Activated CD4-positive, alpha-beta T cell treated with anti-CD3 and anti-CD28 coated beads for 36 hours (primary cell): ENCODE results near the gene MT4. TPM values are rescaled to one million over a fixed set of nuclear protein-coding genes. Genes with fewer than 3 reads are reported as not detected.

ENCODE experiments used
- ATAC-seq: fragments of 200-7000 bp; cut with Tn5 transposase; one replicate; pipeline ENCODE4 v1.10.0; 2021; ENCODE audit warnings: mild to moderate bottlenecking, moderate library complexity
- CTCF ChIA-PET: fragments of 350-600 bp; sonication (Branson Sonifier 250); formaldehyde crosslinking; loops from one replicate; lab custom pipeline; 2021; ENCODE audit warnings: antibody characterized with exemption; lab: Charles Lee
- POLR2A ChIA-PET: fragments of 350-600 bp; sonication (Branson Sonifier 250); formaldehyde crosslinking; loops from one replicate; lab custom pipeline; 2021; ENCODE audit warnings: antibody characterized with exemption, inconsistent platforms; lab: Charles Lee
- DNase-seq: peaks from one replicate; pipeline ENCODE4 v3.0.0-alpha.2; 2020
- H3K27ac Mint-ChIP-seq: one replicate; pipeline ENCODE4 v1.8.0; 2021; ENCODE audit warnings: mixed read lengths
- H3K27me3 Mint-ChIP-seq: one replicate; pipeline ENCODE4 v1.8.0; 2021; ENCODE audit warnings: mixed read lengths
- H3K36me3 Mint-ChIP-seq: one replicate; pipeline ENCODE4 v1.8.0; 2021; ENCODE audit warnings: low read depth, mixed read lengths
- H3K4me1 Mint-ChIP-seq: one replicate; pipeline ENCODE4 v1.8.0; 2021; ENCODE audit warnings: mixed read lengths
- H3K4me3 Mint-ChIP-seq: one replicate; pipeline ENCODE4 v1.8.0; 2021; ENCODE audit warnings: mild to moderate bottlenecking, moderate library complexity, mixed read lengths
- H3K9me3 Mint-ChIP-seq: one replicate; pipeline ENCODE4 v1.8.0; 2021; ENCODE audit warnings: low read depth, mixed read lengths
- intact Hi-C, 2 experiments: fragments of 100-400 bp; cut with DNase I in 1 of 2; cut with micrococcal nuclease in 1 of 2; formaldehyde crosslinking; loops; one replicate each; pipeline versions ENCODE4 v1.14.2 to v1.15.1; 2022 to 2024; cut with DNase I, micrococcal nuclease
- total RNA-seq, 2 experiments: library from RNA; stranded (reverse); gene quantifications; one replicate each; pipeline ENCODE4 v1.2.3, GENCODE V29; 2021

MT4 gene
- not detected for total RNA-seq

- ATAC-seq: no peak
Observed at GRCh38 chr16:56564793-56565477, at the start of gene MT4. TSS of gene MT4 (plus strand) at chr16:56565073. CDS start at chr16:56565129, 56 bp downstream.

GRCh38 chr16:56515665-56516064, 49.2 kb upstream of the MT4 start:
- Mint-ChIP-seq H3K4me3 (no peak overlapping the region), H3K36me3 (no peaks in the 10 kb centered on the region), H3K4me1 (peaks cover 41% of the 10 kb centered on the region), H3K27ac (no peak overlapping the region), H3K9me3 (no peaks in the 10 kb centered on the region), H3K27me3 (no peaks in the 10 kb centered on the region)
- intact Hi-C loops: no loop called here
- POLR2A ChIA-PET: no interaction called here
- CTCF ChIA-PET: interaction anchor here (3.4 kb wide), 1 partner anchor 187 kb away, joined by 13 read pairs; no protein-coding TSS in a partner anchor
- DNase-seq: no peak
- ATAC-seq: no peak

More at GRCh38 chr16:56564793-56565477, at the start of gene MT4:
- intact Hi-C loops: no loop called here
- POLR2A ChIA-PET: no interaction called here
- Mint-ChIP-seq H3K9me3 (no peaks in the 10 kb centered on the region), H3K4me1 (no peaks in the 10 kb centered on the region), H3K36me3 (no peaks in the 10 kb centered on the region), H3K27me3 (peaks cover 7% of the 10 kb centered on the region), H3K4me3 (no peak within 1 kb of the TSS), H3K27ac (no peak within 1 kb of the TSS)
- CTCF ChIA-PET: interaction anchor here (0.9 to 1.5 kb wide), 4 partner anchors 12 to 137 kb away, joined by 3 to 7 read pairs (median 5); no protein-coding TSS in a partner anchor
- no peak for DNase-seq

- peaks cover 41% of the 10 kb centered on the region for H3K4me1 Mint-ChIP-seq
- POLR2A ChIA-PET: no interaction called here
Observed at GRCh38 chr16:56517206-56517605, 47.7 kb upstream of the MT4 start.

GRCh38 chr16:56518425-56518824, 46.4 kb upstream of the MT4 start:
- H3K4me3 Mint-ChIP-seq: peak overlapping the region; percentile 79
- H3K36me3 Mint-ChIP-seq: no peaks in the 10 kb centered on the region
- no peak for ATAC-seq
- POLR2A ChIA-PET: no interaction called here
- intact Hi-C loops: no loop called here
- CTCF ChIA-PET: interaction anchor here (0.9 to 3.4 kb wide), 4 partner anchors 12 to 446 kb away, joined by 3 to 13 read pairs (median 4); no protein-coding TSS in a partner anchor
- no peak overlapping the region for H3K27ac Mint-ChIP-seq
- H3K27me3 Mint-ChIP-seq: no peaks in the 10 kb centered on the region
- peaks cover 41% of the 10 kb centered on the region for H3K4me1 Mint-ChIP-seq
- no peaks in the 10 kb centered on the region for H3K9me3 Mint-ChIP-seq
- no peak for DNase-seq

More at GRCh38 chr16:56517206-56517605, 47.7 kb upstream of the MT4 start:
- CTCF ChIA-PET: interaction anchor here (0.6 to 3.4 kb wide), 5 partner anchors 9 to 335 kb away, joined by 3 to 13 read pairs (median 5); no protein-coding TSS in a partner anchor
- ATAC-seq: no peak
- no peaks in the 10 kb centered on the region for H3K36me3 Mint-ChIP-seq
- intact Hi-C loops: no loop called here
- H3K4me3 Mint-ChIP-seq: no peak overlapping the region
- no peak overlapping the region for H3K27ac Mint-ChIP-seq
- DNase-seq: no peak
- no peaks in the 10 kb centered on the region for H3K9me3 Mint-ChIP-seq
- H3K27me3 Mint-ChIP-seq: no peaks in the 10 kb centered on the region

GRCh38 chr16:56519459-56520250, 45.2 kb upstream of the MT4 start, which contains the start of gene BBS2:
TSS of gene BBS2 (minus strand) at chr16:56520024. CDS start at chr16:56519862, 162 bp downstream.
- peak; percentile 93 for DNase-seq
- peak within 1 kb of the TSS; percentile 61 for H3K27ac Mint-ChIP-seq
- peak within 1 kb of the TSS; percentile 79 for H3K4me3 Mint-ChIP-seq
- peaks cover 32% of the 10 kb centered on the region for H3K4me1 Mint-ChIP-seq
- POLR2A ChIA-PET: interaction anchor here (0.5 to 0.8 kb wide), 2 partner anchors 69 to 97 kb away, joined by 3 to 8 read pairs; partner anchors contain the start of genes NUDT21 and OGFOD1
- no peaks in the 10 kb centered on the region for H3K9me3 Mint-ChIP-seq
- intact Hi-C loops: loop anchor here in 1 of 2 experiments (1.0 kb wide), 3 partner anchors 68 to 211 kb away; partner anchors contain the start of genes MT1X, NUDT21, NUP93 and OGFOD1
- CTCF ChIA-PET: interaction anchor here (0.6 to 0.8 kb wide), 7 partner anchors 86 to 943 kb away, joined by 3 to 5 read pairs (median 3); partner anchors contain the start of gene POLR2C
- no peaks in the 10 kb centered on the region for H3K27me3 Mint-ChIP-seq
- ATAC-seq: peak; percentile 90
- H3K36me3 Mint-ChIP-seq: no peaks in the 10 kb centered on the region

- ChIA-PET CTCF (interaction anchor here (0.6 to 0.8 kb wide), 5 partner anchors 86 to 616 kb away, joined by 3 to 5 read pairs (median 4); no protein-coding TSS in a partner anchor), POLR2A (interaction anchor here (0.8 kb wide), 1 partner anchor 69 kb away, joined by 8 read pairs; the partner anchor contains the start of genes NUDT21 and OGFOD1)
- intact Hi-C loops: loop anchor here in 1 of 2 experiments (1.0 kb wide), 2 partner anchors 162 to 210 kb away; partner anchors contain the start of genes MT1X and NUP93
- Mint-ChIP-seq H3K27ac (peak overlapping the region; percentile 61), H3K36me3 (no peaks in the 10 kb centered on the region), H3K9me3 (no peaks in the 10 kb centered on the region), H3K4me3 (peak overlapping the region; percentile 79), H3K4me1 (peaks cover 26% of the 10 kb centered on the region), H3K27me3 (no peaks in the 10 kb centered on the region)
- ATAC-seq (no peak), DNase-seq (no peak)
Observed at GRCh38 chr16:56520251-56520577, 44.7 kb upstream of the MT4 start.

GRCh38 chr16:56525236-56525635, 39.6 kb upstream of the MT4 start:
- H3K4me1 Mint-ChIP-seq: peaks cover 6% of the 10 kb centered on the region
- intact Hi-C loops: no loop called here
- ChIA-PET CTCF (interaction anchor here (0.9 kb wide), 1 partner anchor 9 kb away, joined by 3 read pairs; no protein-coding TSS in a partner anchor), POLR2A (no interaction called here)
- ATAC-seq (no peak), DNase-seq (no peak)
- H3K27ac Mint-ChIP-seq: no peak overlapping the region
- H3K4me3 Mint-ChIP-seq: no peak overlapping the region
- H3K36me3 Mint-ChIP-seq: no peaks in the 10 kb centered on the region
- H3K9me3 Mint-ChIP-seq: no peaks in the 10 kb centered on the region
- H3K27me3 Mint-ChIP-seq: peaks cover 4% of the 10 kb centered on the region

- POLR2A ChIA-PET: no interaction called here
- Mint-ChIP-seq H3K9me3 (no peaks in the 10 kb centered on the region), H3K4me1 (no peaks in the 10 kb centered on the region), H3K4me3 (no peak overlapping the region), H3K36me3 (no peaks in the 10 kb centered on the region), H3K27me3 (peaks cover 15% of the 10 kb centered on the region), H3K27ac (no peak overlapping the region)
- ATAC-seq (no peak), DNase-seq (no peak)
- CTCF ChIA-PET: interaction anchor here (0.9 kb wide), 1 partner anchor 19 kb away, joined by 3 read pairs; no protein-coding TSS in a partner anchor
- intact Hi-C loops: no loop called here
Observed at GRCh38 chr16:56530872-56531271, 34.0 kb upstream of the MT4 start.

- no peak overlapping the region for H3K4me3 Mint-ChIP-seq
- no peak overlapping the region for H3K27ac Mint-ChIP-seq
- H3K4me1 Mint-ChIP-seq: no peaks in the 10 kb centered on the region
- CTCF ChIA-PET: no interaction called here
- DNase-seq: no peak
- POLR2A ChIA-PET: no interaction called here
- peaks cover 19% of the 10 kb centered on the region for H3K27me3 Mint-ChIP-seq
- no peaks in the 10 kb centered on the region for H3K36me3 Mint-ChIP-seq
- ATAC-seq: no peak
- no peaks in the 10 kb centered on the region for H3K9me3 Mint-ChIP-seq
- intact Hi-C loops: no loop called here
Observed at GRCh38 chr16:56532714-56533113, 32.2 kb upstream of the MT4 start.

GRCh38 chr16:56534847-56535383, 30.0 kb upstream of the MT4 start:
- no peaks in the 10 kb centered on the region for H3K36me3 Mint-ChIP-seq
- no peak for DNase-seq
- POLR2A ChIA-PET: no interaction called here
- CTCF ChIA-PET: interaction anchor here (1.4 kb wide), 1 partner anchor 168 kb away, joined by 4 read pairs; no protein-coding TSS in a partner anchor
- ATAC-seq: no peak
- peaks cover 15% of the 10 kb centered on the region for H3K27me3 Mint-ChIP-seq
- H3K27ac Mint-ChIP-seq: no peak overlapping the region
- H3K4me3 Mint-ChIP-seq: no peak overlapping the region
- intact Hi-C loops: no loop called here
- no peaks in the 10 kb centered on the region for H3K4me1 Mint-ChIP-seq
- H3K9me3 Mint-ChIP-seq: no peaks in the 10 kb centered on the region

GRCh38 chr16:56538331-56538730, 26.5 kb upstream of the MT4 start:
- CTCF ChIA-PET: no interaction called here
- intact Hi-C loops: no loop called here
- Mint-ChIP-seq H3K4me3 (no peak overlapping the region), H3K36me3 (no peaks in the 10 kb centered on the region), H3K27me3 (peaks cover 17% of the 10 kb centered on the region), H3K4me1 (no peaks in the 10 kb centered on the region), H3K9me3 (no peaks in the 10 kb centered on the region), H3K27ac (no peak overlapping the region)
- POLR2A ChIA-PET: no interaction called here
- DNase-seq (no peak), ATAC-seq (no peak)
